HG02678 (cell line): Measurements from ENCODE around the gene LLPH.

Experiments
- ATAC-seq: cut with Tn5 transposase; IDR thresholded peaks from one replicate; pipeline ENCODE4 v1.9.1; 2021; ENCODE audit warnings: mild to moderate bottlenecking, moderate library complexity; ENCODE audit not compliant: unreplicated experiment

Gene LLPH

GRCh38 chr12:66103016-66103913 lies 27.3 kb downstream of the LLPH start:
- no peak for ATAC-seq

GRCh38 chr12:66092559-66093269 lies 37.8 kb downstream of the LLPH start:
- ATAC-seq, result peak; percentile 63

GRCh38 chr12:66090157-66090556 lies 40.4 kb downstream of the LLPH start:
- ATAC-seq, result no peak

- ATAC-seq, result peak; percentile 78
Measured at GRCh38 chr12:66087365-66087943, 43.1 kb downstream of the LLPH start.

GRCh38 chr12:66085998-66086397 lies 44.6 kb downstream of the LLPH start:
- ATAC-seq, result no peak

GRCh38 chr12:66085213-66085612 lies 45.3 kb downstream of the LLPH start:
- no peak for ATAC-seq

- no peak for ATAC-seq
Measured at GRCh38 chr12:66083766-66084165, 46.8 kb downstream of the LLPH start.

- no peak for ATAC-seq
Measured at GRCh38 chr12:66082744-66083143, 47.8 kb downstream of the LLPH start.

- no peak for ATAC-seq
Measured at GRCh38 chr12:66080791-66081190, 49.8 kb downstream of the LLPH start.

- ATAC-seq, result no peak
Measured at GRCh38 chr12:66077542-66077941, 53.0 kb downstream of the LLPH start.

- no peak for ATAC-seq
Measured at GRCh38 chr12:66074561-66074960, 56.0 kb downstream of the LLPH start.

GRCh38 chr12:66072566-66072965 lies 58.0 kb downstream of the LLPH start:
- peak; percentile 57 for ATAC-seq

GRCh38 chr12:66072135-66072534 lies 58.4 kb downstream of the LLPH start:
- ATAC-seq, result peak; percentile 74

- no peak for ATAC-seq
Measured at GRCh38 chr12:66071549-66071948, 59.0 kb downstream of the LLPH start.

- ATAC-seq, result no peak
Measured at GRCh38 chr12:66070378-66071120, 60.0 kb downstream of the LLPH start.

- ATAC-seq, result peak; percentile 16
Measured at GRCh38 chr12:66066929-66067523, 63.5 kb downstream of the LLPH start.
